ENCODE results near the gene ADCY10. TPM values are rescaled to one million over a fixed set of nuclear protein-coding genes. Genes with fewer than 3 reads are reported as not detected.

ADCY10 gene
- total RNA-seq, 4 donors from 2014 or later: not detected

DNA sequence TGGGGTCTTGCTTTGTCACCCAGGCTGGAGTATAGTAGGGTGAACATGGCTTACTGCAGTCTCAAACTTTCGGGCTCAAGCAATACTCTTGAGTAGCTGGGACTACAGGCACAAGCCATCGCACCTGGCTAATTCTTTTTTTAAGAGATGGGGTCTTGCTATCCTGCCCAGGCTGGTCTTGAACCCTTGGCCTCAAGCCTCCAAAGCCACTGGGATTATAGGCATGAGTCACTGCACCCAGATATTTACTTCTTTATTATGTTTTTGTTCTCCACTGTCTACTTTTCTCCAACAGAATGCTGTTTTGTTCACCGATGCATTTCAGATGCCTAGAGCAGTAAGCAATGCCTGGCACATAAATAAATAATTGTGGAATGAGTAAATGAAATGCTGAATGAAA is 72.4 kb downstream of the ADCY10 start:
- no peaks in the 10 kb centered on the region for H3K4me1 ChIP-seq
- 89% methylated on average over 3 of the region's 3 CpGs for whole genome bisulfite sequencing

DNA sequence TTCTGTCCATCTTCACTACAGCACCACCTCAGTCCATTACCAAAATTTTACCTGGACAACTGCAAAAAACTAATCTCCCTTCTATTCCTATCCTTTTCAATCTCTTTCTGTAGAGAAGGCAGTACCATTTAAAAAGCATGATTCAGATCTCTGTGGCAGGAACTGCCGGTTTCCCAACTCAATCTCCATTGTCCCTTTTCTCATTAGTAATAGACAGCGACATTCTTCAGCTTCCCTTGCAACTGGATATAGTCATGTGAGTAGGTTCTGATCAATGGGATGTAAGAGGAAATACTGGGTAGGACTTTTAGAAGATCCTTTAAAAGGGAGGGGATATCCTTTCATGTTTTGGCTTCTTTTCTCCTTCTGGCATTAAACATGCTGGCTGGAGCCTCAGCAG is 74.9 kb downstream of the ADCY10 start:
- TF ChIP-seq POLR2A (IDR thresholded peaks at IDR 0.05): no peak
- TF ChIP-seq POLR2AphosphoS5 (IDR thresholded peaks at IDR 0.05): no peak
- TF ChIP-seq CTCF (IDR thresholded peaks at IDR 0.05): no peak
- TF ChIP-seq EP300 (IDR thresholded peaks at IDR 0.05): no peak
- no peak overlapping the region for H3K4me3 ChIP-seq
- WGBS: 79% methylated on average over 2 of the region's 2 CpGs
- no peak for DNase-seq (ENCODE audit: low spot score in 2 of 2)
- no peaks in the 10 kb centered on the region for H3K4me1 ChIP-seq
- no peaks in the 10 kb centered on the region for H3K36me3 ChIP-seq
- no peaks in the 10 kb centered on the region for H3K27me3 ChIP-seq
- H3K27ac ChIP-seq: no peak overlapping the region
- no peaks in the 10 kb centered on the region for H3K9me3 ChIP-seq

More for the DNA sequence above, 72.4 kb downstream of the ADCY10 start:
- Histone ChIP-seq H3K27ac (no peak overlapping the region), H3K36me3 (no peaks in the 10 kb centered on the region), H3K9me3 (no peaks in the 10 kb centered on the region), H3K27me3 (no peaks in the 10 kb centered on the region), H3K4me3 (no peak overlapping the region)
- TF ChIP-seq POLR2AphosphoS5 (IDR thresholded peaks at IDR 0.05) (no peak), CTCF (IDR thresholded peaks at IDR 0.05) (no peak), POLR2A (IDR thresholded peaks at IDR 0.05) (no peak), EP300 (IDR thresholded peaks at IDR 0.05) (no peak)
- no peak for DNase-seq (ENCODE audit: low spot score in 2 of 2)

GRCh38 chr1:167837326-167837725 is 76.6 kb downstream of the ADCY10 start:
- Histone ChIP-seq H3K36me3 (no peaks in the 10 kb centered on the region), H3K27me3 (no peaks in the 10 kb centered on the region), H3K27ac (no peak overlapping the region), H3K9me3 (no peaks in the 10 kb centered on the region), H3K4me3 (no peak overlapping the region), H3K4me1 (no peaks in the 10 kb centered on the region)
- no peak for TF ChIP-seq CTCF (IDR thresholded peaks at IDR 0.05)
- no peak for TF ChIP-seq POLR2AphosphoS5 (IDR thresholded peaks at IDR 0.05)
- TF ChIP-seq EP300 (IDR thresholded peaks at IDR 0.05): no peak
- TF ChIP-seq POLR2A (IDR thresholded peaks at IDR 0.05): no peak
- DNase-seq (ENCODE audit: low spot score in 2 of 2): no peak
- WGBS: 76% methylated on average over 2 of the region's 2 CpGs

DNA sequence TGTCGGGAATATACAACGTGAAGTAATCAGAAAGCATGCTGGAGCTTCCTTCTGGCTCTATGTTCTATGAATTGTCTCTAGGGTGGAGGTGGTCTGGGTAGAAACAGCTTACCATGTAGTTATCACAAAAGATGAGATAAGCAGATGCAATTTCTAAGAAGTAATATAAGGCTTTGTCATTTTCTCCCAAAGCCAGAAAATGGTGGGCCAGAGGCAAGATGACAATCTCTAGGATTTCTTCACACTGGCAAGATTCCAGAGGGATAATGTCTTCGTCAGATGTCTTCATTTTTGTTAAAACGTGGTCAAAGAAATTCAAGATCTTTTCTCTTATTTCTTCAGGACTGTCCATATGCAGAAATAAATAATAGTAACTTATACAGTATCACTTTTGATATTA is 77.7 kb downstream of the ADCY10 start:
- no peak overlapping the region for H3K4me3 ChIP-seq
- H3K4me1 ChIP-seq: no peaks in the 10 kb centered on the region
- H3K27me3 ChIP-seq: no peaks in the 10 kb centered on the region
- H3K9me3 ChIP-seq: no peaks in the 10 kb centered on the region
- no peak overlapping the region for H3K27ac ChIP-seq
- TF ChIP-seq EP300 (IDR thresholded peaks at IDR 0.05) (no peak), POLR2A (IDR thresholded peaks at IDR 0.05) (no peak), CTCF (IDR thresholded peaks at IDR 0.05) (no peak), POLR2AphosphoS5 (IDR thresholded peaks at IDR 0.05) (no peak)
- DNase-seq (ENCODE audit: low spot score in 2 of 2): no peak
- 88% methylated on average over 4 of the region's 4 CpGs for WGBS
- H3K36me3 ChIP-seq: no peaks in the 10 kb centered on the region

DNA sequence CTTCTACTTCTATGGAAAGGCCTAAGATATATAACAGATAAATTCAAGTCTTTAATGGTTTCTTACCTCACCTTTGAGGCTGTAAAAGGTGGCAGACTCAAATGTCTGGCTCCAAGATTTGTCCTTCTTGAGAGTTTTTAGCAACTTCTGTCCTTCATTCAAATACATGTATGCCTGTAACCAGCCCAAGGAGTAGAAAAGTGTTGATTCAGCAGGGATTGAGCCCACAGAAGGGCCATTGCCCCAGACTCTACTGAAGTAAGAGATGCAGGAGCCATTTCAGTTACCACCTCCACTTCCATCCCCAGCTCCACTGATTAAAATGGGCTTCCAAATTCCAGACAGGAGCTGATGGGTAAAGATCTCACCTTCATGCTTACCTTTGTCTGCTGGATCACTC is 80.0 kb downstream of the ADCY10 start:
- Histone ChIP-seq H3K36me3 (no peaks in the 10 kb centered on the region), H3K27me3 (no peaks in the 10 kb centered on the region), H3K9me3 (no peaks in the 10 kb centered on the region), H3K27ac (no peak overlapping the region), H3K4me3 (no peak overlapping the region), H3K4me1 (no peaks in the 10 kb centered on the region)
- TF ChIP-seq POLR2AphosphoS5 (IDR thresholded peaks at IDR 0.05) (no peak), CTCF (IDR thresholded peaks at IDR 0.05) (no peak), POLR2A (IDR thresholded peaks at IDR 0.05) (no peak), EP300 (IDR thresholded peaks at IDR 0.05) (no peak)
- no peak for DNase-seq (ENCODE audit: low spot score in 2 of 2)
